HG03103 (cell line): Measurements from ENCODE around the gene OR52A5.

Experiments
- ATAC-seq: cut with Tn5 transposase; IDR thresholded peaks from one replicate; pipeline ENCODE4 v1.9.1; 2021; ENCODE audit warnings: low read depth; ENCODE audit not compliant: unreplicated experiment

OR52A5 gene

GRCh38 chr11:5118893-5119292, 19.3 kb downstream of the OR52A5 start:
- no peak for ATAC-seq

- no peak for ATAC-seq
Measured at GRCh38 chr11:5117588-5117987, 20.6 kb downstream of the OR52A5 start.

- ATAC-seq = no peak
Measured at GRCh38 chr11:5115339-5115738, 22.8 kb downstream of the OR52A5 start.

- no peak for ATAC-seq
Measured at GRCh38 chr11:5107285-5107684, 30.9 kb downstream of the OR52A5 start.

DNA sequence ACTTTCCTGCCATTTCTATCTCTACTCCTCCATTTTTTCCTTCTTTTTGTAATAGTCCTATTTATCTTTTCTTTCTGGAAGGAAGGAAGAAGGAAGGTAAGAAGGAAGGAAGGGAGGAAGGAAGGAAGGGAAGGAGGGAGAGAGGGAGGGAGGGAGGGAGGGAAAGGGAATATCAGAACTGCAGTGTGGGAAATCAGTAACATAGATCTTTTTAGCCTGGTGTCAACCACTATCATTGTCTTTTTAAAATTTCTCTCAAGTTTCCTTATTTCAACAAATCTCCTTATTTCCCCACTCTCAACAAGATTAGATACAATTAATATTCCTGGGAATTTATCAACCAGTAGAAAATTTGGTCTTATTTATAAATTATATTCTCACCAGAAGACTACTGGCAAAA, 35.1 kb downstream of the OR52A5 start:
- no peak for ATAC-seq

- ATAC-seq = no peak
Measured at GRCh38 chr11:5102246-5102645, 35.9 kb downstream of the OR52A5 start.

DNA sequence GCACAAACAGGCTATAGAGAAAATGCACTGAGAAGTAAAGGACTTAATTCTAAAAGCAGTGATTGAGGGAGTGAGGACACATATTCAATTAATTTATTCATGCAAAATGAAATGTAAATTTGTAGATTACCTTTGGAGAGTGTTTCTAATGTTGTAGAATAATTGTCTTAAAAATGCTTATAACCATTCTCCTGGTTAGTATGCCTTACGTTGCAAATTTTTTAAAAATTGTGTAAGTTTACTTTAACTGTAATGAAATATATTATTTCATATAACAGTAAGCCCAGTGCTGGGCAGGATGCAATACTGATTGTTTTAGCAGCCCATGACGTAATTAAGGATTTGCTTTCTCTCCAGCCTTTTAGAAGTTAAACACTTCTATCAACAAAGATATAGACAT, 42.1 kb downstream of the OR52A5 start:
- ATAC-seq = no peak

DNA sequence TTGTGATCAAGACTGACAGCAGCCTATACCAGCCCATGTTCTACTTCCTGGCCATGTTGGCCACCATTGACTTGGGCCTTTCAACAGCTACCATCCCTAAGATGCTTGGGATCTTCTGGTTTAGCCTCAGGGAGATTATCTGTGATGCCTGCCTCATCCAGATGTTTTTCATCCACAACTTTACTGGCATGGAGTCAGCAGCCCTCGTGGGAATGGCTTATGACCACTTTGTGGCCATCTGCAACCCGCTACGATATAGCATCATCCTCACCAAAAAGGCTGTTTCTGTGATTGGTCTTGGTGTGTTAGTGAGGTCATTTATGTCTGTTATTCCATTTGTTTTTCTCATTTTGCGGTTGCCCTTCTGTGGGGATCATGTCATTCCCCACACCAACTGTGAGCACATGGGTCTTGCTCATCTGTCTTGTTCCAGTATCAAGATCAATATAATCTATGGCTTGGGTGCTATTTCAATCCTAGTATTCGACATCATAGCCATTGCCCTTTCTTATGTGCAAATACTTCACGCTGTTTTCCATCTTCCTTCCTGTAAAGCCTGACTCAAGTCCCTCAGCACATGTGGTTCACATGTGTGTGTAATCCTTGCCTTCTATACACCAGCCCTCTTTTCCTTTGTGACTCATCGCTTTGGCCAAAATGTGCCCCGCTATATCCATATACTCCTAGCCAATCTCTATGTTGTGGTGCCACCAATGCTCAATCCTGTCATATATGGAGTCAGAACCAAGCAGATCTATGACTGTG, 45.2 kb downstream of the OR52A5 start:
- ATAC-seq = no peak

DNA sequence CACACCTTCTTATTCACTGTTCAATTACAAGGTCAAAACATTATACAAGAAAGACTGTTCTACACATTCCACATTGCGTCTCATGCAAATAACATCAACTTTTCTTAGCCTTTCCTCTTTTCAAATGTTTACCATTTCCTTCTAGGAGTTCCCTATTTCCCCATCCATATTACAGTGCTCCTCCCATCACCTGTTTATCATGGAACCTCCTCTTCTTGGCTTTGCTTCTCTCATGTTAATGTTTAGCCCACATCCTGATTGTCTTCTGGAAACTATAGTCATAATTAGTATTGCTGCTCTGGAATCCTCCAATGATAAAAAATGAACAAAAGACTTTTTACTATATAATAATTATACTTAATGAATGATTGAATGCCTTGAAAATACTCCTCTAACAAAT, 47.5 kb downstream of the OR52A5 start:
- no peak for ATAC-seq

DNA sequence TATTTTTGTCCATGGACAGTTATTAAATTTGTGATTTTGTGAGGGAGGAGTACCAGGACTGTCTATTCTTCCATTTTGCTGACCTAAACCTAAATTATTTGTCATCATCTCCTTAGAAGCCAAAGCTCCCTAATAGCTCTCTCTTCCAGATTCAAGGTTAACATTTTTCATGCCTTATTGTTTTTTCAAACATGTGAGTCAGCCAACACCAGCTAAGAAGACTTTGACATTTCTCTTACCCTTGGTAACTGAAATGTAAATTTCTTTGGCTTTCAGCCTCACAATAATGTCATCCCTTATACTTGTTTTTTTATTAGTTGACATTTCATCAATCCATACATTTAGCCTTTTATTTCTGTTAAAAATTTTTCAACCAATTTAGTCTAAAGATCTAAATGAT, 49.6 kb downstream of the OR52A5 start:
- ATAC-seq = no peak

DNA sequence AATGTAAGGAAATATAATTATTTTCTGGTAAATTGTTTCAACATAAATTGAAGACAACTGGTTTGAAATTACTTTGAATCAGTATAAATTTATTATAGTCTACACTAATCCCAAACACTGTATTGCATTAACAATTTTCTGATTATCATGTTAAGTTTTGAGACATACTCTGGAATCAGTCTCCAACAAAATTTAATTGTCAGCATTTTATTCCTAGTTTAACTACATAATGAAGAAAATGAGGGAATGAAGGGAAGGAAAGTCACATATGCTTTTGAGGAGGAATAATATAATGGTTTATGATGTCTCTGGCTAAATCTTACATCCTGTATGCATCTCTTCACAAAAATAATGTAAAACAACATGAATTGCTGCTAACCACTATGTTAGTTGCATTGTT, 54.6 kb downstream of the OR52A5 start:
- ATAC-seq = no peak

DNA sequence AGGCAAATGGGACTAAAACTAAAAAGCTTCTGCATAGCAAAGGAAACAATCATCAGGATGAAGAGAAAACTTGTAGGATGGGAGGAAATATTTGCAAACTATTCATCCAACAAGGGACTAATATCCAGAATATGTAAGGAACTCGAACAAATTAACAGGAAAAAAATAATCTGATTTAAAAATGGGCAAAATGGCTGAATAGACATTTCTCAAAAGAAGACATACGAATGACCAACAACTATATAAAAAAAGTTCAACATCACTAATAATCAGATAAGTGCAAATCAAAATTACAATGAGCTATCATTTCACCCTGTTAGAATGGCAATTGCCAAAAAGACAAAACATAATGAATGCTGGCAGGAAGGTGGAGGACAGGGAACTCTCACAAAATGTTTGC, 56.8 kb downstream of the OR52A5 start:
- ATAC-seq = no peak
